Fibroblast of the aortic adventitia (primary cell): Measurements from ENCODE around the gene ZNRD2. TPM values are rescaled to one million over a fixed set of nuclear protein-coding genes. Genes with fewer than 3 reads are reported as not detected.

Source experiments
- DNase-seq: peaks from one replicate; pipeline ENCODE4 v3.0.0-alpha.2; 2010; ENCODE audit warnings: low read depth
- H3K4me3 ChIP-seq: 2 replicates; pipeline ENCODE4 v1.5.1; 2011; ENCODE audit warnings: low read depth, mild to moderate bottlenecking, control low read depth, low read length, moderate library complexity
- total RNA-seq: library from RNA; depleted of rRNA; stranded (reverse); fragments of >200 nt; gene quantifications from 2 replicates; pipeline ENCODE4 v1.2.3, GENCODE V29; 2012; ENCODE audit warnings: low replicate concordance
- TF ChIP-seq, protein P1 (sequence below): IDR thresholded peaks from 2 replicates; pipeline ENCODE4 v1.5.1; 2011; ENCODE audit warnings: mild to moderate bottlenecking, low read length, control low read depth, inconsistent platforms; ENCODE audit not compliant: insufficient read depth

Gene ZNRD2
- total RNA-seq, 1 donor: 48.0 TPM

DNA sequence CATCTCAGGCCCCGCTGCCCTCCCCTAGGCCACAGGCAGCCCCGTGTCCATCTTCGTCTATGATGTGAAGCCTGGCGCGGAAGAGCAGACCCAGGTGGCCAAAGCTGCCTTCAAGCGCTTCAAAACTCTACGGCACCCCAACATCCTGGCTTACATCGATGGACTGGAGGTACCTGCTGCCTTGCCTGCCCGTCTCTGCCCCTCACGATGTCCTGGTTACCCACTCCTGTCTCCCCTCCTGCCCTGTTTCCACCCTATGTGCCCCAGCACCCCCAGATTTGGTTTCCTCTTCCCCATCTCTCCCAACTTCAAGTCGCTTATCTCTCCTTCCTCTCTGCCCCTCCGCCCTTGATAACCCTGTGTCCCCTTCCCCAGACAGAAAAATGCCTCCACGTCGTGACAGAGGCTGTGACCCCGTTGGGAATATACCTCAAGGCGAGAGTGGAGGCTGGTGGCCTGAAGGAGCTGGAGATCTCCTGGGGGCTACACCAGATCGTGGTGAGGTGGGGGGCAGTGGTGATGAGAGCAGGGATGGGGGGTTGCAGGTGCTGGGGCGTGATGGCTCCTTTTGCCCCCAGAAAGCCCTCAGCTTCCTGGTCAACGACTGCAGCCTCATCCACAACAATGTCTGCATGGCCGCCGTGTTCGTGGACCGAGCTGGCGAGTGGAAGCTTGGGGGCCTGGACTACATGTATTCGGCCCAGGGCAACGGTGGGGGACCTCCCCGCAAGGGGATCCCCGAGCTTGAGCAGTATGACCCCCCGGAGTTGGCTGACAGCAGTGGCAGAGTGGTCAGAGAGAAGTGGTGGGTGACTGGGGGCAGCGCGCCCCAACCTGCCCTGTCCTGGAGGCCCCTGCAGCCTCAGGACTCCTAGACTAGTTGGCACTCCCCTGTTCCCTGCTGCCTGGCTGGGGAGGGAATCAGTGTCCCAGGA lies 44.5 kb upstream of the ZNRD2 start:
- peak overlapping the region; percentile 95 for H3K4me3 ChIP-seq
- TF ChIP-seq, protein P1, sequence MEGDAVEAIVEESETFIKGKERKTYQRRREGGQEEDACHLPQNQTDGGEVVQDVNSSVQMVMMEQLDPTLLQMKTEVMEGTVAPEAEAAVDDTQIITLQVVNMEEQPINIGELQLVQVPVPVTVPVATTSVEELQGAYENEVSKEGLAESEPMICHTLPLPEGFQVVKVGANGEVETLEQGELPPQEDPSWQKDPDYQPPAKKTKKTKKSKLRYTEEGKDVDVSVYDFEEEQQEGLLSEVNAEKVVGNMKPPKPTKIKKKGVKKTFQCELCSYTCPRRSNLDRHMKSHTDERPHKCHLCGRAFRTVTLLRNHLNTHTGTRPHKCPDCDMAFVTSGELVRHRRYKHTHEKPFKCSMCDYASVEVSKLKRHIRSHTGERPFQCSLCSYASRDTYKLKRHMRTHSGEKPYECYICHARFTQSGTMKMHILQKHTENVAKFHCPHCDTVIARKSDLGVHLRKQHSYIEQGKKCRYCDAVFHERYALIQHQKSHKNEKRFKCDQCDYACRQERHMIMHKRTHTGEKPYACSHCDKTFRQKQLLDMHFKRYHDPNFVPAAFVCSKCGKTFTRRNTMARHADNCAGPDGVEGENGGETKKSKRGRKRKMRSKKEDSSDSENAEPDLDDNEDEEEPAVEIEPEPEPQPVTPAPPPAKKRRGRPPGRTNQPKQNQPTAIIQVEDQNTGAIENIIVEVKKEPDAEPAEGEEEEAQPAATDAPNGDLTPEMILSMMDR: no peak
- peak; percentile 29 for DNase-seq

DNA sequence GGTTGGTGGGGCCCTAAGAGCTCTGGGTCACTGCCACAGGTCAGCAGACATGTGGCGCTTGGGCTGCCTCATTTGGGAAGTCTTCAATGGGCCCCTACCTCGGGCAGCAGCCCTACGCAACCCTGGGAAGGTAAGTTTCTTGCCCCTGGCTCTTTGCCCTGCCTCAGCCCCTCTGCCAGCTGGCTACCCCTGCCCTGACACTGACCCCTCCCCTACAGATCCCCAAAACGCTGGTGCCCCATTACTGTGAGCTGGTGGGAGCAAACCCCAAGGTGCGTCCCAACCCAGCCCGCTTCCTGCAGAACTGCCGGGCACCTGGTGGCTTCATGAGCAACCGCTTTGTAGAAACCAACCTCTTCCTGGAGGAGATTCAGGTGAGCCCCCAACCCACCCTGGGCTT lies 43.5 kb upstream of the ZNRD2 start:
- H3K4me3 ChIP-seq: peak overlapping the region; percentile 95
- TF ChIP-seq, protein P1: no peak
- DNase-seq: no peak

DNA sequence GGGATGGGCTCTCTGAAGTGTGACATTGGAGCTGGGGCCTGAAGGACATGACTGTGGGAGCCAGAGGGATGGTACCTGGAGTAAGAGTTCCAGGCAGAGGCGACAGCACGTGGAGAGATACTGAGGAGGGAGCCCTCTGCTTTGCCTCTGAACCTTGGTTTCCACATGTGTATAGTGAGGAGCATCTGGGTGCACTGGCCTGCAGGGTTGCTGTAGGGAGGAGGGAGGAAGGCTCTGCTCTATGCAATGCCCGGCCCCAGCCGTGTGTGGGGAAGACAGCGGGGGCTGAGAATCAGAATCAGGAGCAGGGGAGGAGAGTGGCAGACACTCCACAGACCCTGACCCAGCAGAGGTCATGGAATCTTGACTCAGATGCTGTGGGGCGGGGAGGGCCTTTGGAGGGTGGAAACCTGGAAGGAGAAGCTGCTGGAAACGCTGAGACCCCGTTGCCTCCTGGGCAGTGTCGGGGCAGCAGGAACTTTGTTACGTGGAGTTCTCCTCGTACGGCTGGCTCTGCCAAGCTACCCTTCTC lies 41.4 kb upstream of the ZNRD2 start:
- no peak for DNase-seq
- TF ChIP-seq, protein P1: no peak
- no peak overlapping the region for H3K4me3 ChIP-seq

DNA sequence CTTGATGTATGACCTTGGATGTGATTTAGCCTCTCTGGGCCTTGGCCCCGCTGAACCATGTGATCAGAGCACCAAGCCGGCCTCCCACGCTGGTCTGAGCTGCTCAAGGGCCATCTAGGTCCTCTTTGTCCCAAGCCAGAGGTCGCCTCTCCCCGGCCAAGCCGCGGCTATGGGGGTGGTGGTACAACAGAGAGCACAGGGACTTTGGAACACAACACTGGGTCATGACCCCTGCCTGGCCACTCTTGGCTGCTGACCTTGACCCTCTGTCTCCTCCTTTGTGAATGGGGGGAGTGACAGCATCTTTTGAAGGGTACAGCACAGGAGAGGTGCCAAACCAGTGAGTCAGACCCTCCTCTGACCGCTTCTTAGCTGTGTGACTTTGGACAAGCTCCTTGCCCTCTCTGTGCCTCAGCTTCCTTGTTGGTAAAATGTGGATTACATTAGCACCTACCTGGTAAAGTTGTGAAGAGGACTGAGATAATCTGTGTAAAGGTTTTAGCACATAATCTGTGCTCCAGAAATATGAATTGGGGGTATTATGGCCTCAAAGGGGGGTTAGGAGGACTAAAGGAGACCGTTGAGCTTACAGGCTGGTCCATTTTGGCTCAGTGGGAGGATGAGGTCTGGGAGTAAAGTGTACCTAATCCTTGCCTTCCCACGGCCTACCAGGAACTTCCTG lies 40.7 kb upstream of the ZNRD2 start:
- no peak for DNase-seq
- TF ChIP-seq, protein P1: no peak
- no peak overlapping the region for H3K4me3 ChIP-seq

DNA sequence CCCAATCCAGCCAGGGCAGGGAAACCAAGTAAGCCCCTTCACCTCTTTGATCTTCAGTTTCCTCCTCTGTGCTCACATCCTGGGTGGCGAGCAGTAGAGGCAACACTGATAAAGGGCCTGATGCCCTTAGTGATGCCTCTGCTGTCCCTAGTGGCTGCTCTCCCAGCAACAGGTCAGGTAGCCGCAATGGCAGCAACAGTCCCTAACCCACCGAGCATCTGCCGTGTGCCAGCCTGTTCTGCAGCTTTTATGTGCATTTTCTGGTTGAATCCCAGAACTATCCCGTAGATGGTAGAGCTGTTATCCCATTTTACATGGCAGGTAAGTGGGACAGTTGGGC lies 40.1 kb upstream of the ZNRD2 start:
- TF ChIP-seq, protein P1: peak; percentile 25
- no peak overlapping the region for H3K4me3 ChIP-seq
- no peak for DNase-seq

DNA sequence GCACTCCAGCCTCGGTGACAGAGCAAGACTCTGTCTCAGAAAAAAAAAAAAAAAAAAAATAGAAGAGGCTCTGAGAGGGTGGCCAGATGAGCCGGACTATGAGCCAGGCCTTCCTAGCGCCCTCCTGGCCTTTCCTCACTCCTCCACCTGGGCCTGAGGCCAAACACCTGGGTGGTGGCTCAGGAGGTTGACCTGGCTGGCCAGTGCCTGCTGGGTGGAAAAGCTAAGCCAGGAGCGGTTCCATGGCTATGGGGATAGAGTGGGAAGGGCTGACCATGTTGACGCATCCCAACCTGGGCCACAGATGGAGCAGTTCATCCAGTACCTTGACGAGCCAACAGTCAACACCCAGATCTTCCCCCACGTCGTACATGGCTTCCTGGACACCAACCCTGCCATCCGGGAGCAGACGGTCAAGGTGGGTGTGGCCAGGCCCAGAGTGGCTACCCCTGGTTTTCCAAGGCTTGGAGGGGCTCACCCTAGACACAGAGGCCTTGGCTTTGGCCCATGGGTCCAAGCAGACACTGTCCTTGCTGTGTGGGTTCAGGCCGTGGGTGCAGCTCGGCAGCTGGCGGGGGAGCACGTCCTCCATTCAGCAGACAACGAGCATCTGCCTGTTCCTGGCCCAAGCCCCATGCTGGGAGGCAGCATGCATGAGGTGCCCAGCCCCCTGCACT lies 37.8 kb upstream of the ZNRD2 start:
- H3K4me3 ChIP-seq: no peak overlapping the region
- TF ChIP-seq, protein P1: no peak
- no peak for DNase-seq
